ENCODE results near the gene PCIF1.

The PCIF1 gene

DNA sequence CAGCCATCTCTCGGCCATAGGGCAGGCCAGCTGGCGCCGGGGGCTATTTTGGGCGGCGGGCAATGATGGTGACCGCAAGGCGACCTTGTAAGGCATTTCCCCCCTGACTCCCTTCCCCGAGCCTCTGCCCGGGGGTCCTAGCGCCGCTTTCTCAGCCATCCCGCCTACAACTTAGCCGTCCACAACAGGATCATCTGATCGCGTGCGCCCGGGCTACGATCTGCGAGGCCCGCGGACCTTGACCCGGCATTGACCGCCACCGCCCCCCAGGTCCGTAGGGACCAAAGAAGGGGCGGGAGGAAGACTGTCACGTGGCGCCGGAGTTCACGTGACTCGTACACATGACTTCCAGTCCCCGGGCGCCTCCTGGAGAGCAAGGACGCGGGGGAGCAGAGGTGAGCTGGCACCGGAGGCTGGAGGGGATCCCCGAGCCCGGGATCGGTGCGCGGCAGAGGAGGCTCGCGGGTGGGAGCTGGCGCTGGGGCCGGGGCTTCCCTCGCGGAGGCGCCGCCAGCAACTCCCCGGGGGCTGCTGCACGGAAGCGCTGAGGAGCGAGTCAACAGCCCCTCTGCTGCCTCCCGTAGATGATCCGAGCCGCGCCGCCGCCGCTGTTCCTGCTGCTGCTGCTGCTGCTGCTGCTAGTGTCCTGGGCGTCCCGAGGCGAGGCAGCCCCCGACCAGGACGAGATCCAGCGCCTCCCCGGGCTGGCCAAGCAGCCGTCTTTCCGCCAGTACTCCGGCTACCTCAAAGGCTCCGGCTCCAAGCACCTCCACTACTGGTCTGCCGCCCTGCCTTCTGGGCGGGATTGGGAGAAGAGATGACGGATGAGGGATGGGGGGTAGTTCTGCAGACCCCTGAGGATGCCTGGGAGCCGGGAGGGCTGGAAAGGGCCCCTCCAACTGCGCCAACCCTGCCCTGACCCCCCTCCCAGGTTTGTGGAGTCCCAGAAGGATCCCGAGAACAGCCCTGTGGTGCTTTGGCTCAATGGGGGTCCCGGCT, 43.2 kb upstream of the PCIF1 start, which contains the start of the genes CTSA and NEURL2:
CTSA (plus strand) TSS at position 351 of the 999 bp plus-strand sequence; CDS start at position 585, 234 bp downstream.
NEURL2 (minus strand) TSS at position 224 of the 999 bp plus-strand sequence; CDS start at position 7, 217 bp downstream.
- peak; percentile 99 for DNase-seq (ENCODE audit: low spot score)
- TF ChIP-seq, protein P1, sequence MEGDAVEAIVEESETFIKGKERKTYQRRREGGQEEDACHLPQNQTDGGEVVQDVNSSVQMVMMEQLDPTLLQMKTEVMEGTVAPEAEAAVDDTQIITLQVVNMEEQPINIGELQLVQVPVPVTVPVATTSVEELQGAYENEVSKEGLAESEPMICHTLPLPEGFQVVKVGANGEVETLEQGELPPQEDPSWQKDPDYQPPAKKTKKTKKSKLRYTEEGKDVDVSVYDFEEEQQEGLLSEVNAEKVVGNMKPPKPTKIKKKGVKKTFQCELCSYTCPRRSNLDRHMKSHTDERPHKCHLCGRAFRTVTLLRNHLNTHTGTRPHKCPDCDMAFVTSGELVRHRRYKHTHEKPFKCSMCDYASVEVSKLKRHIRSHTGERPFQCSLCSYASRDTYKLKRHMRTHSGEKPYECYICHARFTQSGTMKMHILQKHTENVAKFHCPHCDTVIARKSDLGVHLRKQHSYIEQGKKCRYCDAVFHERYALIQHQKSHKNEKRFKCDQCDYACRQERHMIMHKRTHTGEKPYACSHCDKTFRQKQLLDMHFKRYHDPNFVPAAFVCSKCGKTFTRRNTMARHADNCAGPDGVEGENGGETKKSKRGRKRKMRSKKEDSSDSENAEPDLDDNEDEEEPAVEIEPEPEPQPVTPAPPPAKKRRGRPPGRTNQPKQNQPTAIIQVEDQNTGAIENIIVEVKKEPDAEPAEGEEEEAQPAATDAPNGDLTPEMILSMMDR (conservative IDR thresholded peaks at IDR 0.05; ENCODE audit: low read depth): no peak
- H3K27ac ChIP-seq: peak within 1 kb of the TSS; percentile 68
- ChIA-PET POLR2A (ENCODE audit: low non-redundant PET) (interaction anchor here (0.5 to 1.8 kb wide), 4 partner anchors 10 to 102 kb away, joined by 5 to 7 read pairs (median 6); partner anchors contain the start of gene ZSWIM1), CTCF (interaction anchor here (0.6 to 1.5 kb wide), 6 partner anchors 13 to 66 kb away, joined by 3 to 5 read pairs (median 3); no protein-coding TSS in a partner anchor)

GRCh38 chr20:45892049-45892825, 42.2 kb upstream of the PCIF1 start:
- CTCF ChIA-PET: interaction anchor here (0.6 to 1.3 kb wide), 3 partner anchors 17 to 77 kb away, joined by 3 to 4 read pairs (median 3); no protein-coding TSS in a partner anchor
- POLR2A ChIA-PET (ENCODE audit: low non-redundant PET): interaction anchor here (0.5 to 1.8 kb wide), 4 partner anchors 13 to 103 kb away, joined by 3 to 7 read pairs (median 6); no protein-coding TSS in a partner anchor
- DNase-seq (ENCODE audit: low spot score): peak; percentile 66

DNA sequence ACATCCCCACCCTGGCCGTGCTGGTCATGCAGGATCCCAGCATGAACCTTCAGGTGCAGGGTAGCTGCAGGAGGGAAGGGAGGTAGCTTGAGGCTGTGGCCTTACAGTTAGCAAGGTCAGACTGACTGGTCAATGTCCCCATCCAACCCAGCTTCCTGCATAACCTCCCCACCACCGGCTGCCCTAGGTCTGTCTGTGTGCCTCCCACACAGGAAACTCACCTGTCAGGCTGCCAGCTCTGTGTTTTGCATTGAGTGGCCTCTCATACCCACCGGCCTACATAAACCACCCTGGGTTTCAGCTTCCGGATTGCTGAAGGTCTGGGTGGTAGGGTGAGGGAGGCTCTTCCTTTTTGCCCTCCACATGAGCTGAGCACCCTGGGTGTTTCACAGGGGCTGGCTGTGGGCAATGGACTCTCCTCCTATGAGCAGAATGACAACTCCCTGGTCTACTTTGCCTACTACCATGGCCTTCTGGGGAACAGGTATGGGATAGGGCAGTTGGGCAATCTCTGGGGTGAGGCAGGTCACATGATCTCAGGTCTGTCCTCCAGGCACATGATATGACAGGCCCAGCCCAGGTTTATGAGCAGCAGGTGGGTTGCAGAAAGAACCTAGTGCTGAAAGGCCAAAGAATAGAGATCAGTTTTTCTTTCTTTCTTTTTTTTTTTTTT, 41.5 kb upstream of the PCIF1 start:
- TF ChIP-seq, protein P1 (conservative IDR thresholded peaks at IDR 0.05; ENCODE audit: low read depth): no peak
- ChIA-PET CTCF (interaction anchor here (0.6 to 1.3 kb wide), 4 partner anchors 16 to 966 kb away, joined by 3 to 6 read pairs (median 4); no protein-coding TSS in a partner anchor), POLR2A (ENCODE audit: low non-redundant PET) (interaction anchor here (0.6 to 1.8 kb wide), 3 partner anchors 12 to 41 kb away, joined by 3 to 7 read pairs (median 3); no protein-coding TSS in a partner anchor)
- peak overlapping the region; percentile 68 for H3K27ac ChIP-seq
- DNase-seq (ENCODE audit: low spot score): peak; percentile 59

More at GRCh38 chr20:45892049-45892825, 42.2 kb upstream of the PCIF1 start:
- TF ChIP-seq, protein P1 (conservative IDR thresholded peaks at IDR 0.05; ENCODE audit: low read depth): no peak; the same call in 1 of the 2 replicates
- H3K27ac ChIP-seq: peak overlapping the region; percentile 68

GRCh38 chr20:45893831-45894230, 40.7 kb upstream of the PCIF1 start:
- TF ChIP-seq, protein P1 (conservative IDR thresholded peaks at IDR 0.05; ENCODE audit: low read depth): no peak
- POLR2A ChIA-PET (ENCODE audit: low non-redundant PET): interaction anchor here (0.6 kb wide), 1 partner anchor 36 kb away, joined by 3 read pairs; no protein-coding TSS in a partner anchor
- CTCF ChIA-PET: no interaction called here
- no peak for DNase-seq (ENCODE audit: low spot score)
- H3K27ac ChIP-seq: peak overlapping the region; percentile 68; the same call in 1 of the 2 replicates

GRCh38 chr20:45894797-45895196, 39.7 kb upstream of the PCIF1 start:
- CTCF ChIA-PET: interaction anchor here (0.6 to 0.7 kb wide), 2 partner anchors 15 to 344 kb away, joined by 3 to 5 read pairs; no protein-coding TSS in a partner anchor
- POLR2A ChIA-PET (ENCODE audit: low non-redundant PET): interaction anchor here (0.5 kb wide), 1 partner anchor 55 kb away, joined by 3 read pairs; no protein-coding TSS in a partner anchor
- peak overlapping the region; percentile 7; the same call in 1 of the 2 replicates for H3K27ac ChIP-seq
- TF ChIP-seq, protein P1 (conservative IDR thresholded peaks at IDR 0.05; ENCODE audit: low read depth): no peak
- no peak for DNase-seq (ENCODE audit: low spot score)
